Endodermal cell (in vitro differentiated cells): ENCODE data around the gene LRRC37A2. TPM values are rescaled to one million over a fixed set of nuclear protein-coding genes. Genes with fewer than 3 reads are reported as not detected.
A peak's percentile ranks its signal among the peaks of the same experiment; 100 is the strongest.
"Not testable (repeated sequence)": the region's sequence is repeated elsewhere in the genome, so short reads cannot be mapped to it uniquely, and the experiment has no call there.

Experiments
- DNase-seq: peaks from one replicate; pipeline ENCODE4 v3.0.0-alpha.2; 2017
- H3K27ac ChIP-seq: 2 replicates; pipeline ENCODE4 v1.5.1; 2013; ENCODE audit warnings: mild to moderate bottlenecking, low read depth, low read length, moderate library complexity
- H3K27me3 ChIP-seq: 2 replicates; pipeline ENCODE4 v1.6.1; 2013; ENCODE audit warnings: mild to moderate bottlenecking, low read length, moderate library complexity; ENCODE audit not compliant: insufficient read depth, control insufficient read depth, poor library complexity, severe bottlenecking
- H3K36me3 ChIP-seq: 2 replicates; pipeline ENCODE4 v1.7.0; 2013; ENCODE audit warnings: mild to moderate bottlenecking, low read length, moderate library complexity; ENCODE audit not compliant: control insufficient read depth, insufficient read depth
- H3K4me1 ChIP-seq: one replicate; pipeline ENCODE4 v1.7.0; 2013; ENCODE audit warnings: low read length; ENCODE audit not compliant: control insufficient read depth, insufficient read depth
- H3K4me3 ChIP-seq: 2 replicates; pipeline ENCODE4 v1.5.1; 2013; ENCODE audit warnings: mild to moderate bottlenecking, low read length, moderate library complexity
- H3K9ac ChIP-seq: 2 replicates; pipeline ENCODE4 v1.6.1; 2013; ENCODE audit warnings: mild to moderate bottlenecking, low read length, moderate library complexity; ENCODE audit not compliant: poor library complexity, severe bottlenecking; ENCODE audit errors: extremely low read depth
- H3K9me3 ChIP-seq: 2 replicates; pipeline ENCODE4 v1.6.1; 2013; ENCODE audit warnings: mild to moderate bottlenecking, low read length, moderate library complexity; ENCODE audit not compliant: control insufficient read depth
- H3K27ac Mint-ChIP-seq: 2 replicates; pipeline ENCODE4 v1.8.0; 2020; ENCODE audit warnings: mixed read lengths
- H3K27me3 Mint-ChIP-seq: 2 replicates; pipeline ENCODE4 v1.8.0; 2021; ENCODE audit warnings: mild to moderate bottlenecking, mixed read lengths; ENCODE audit not compliant: insufficient read depth
- H3K36me3 Mint-ChIP-seq: 2 replicates; pipeline ENCODE4 v1.8.0; 2020; ENCODE audit warnings: low read depth, mixed read lengths
- H3K4me1 Mint-ChIP-seq: 2 replicates; pipeline ENCODE4 v1.8.0; 2020; ENCODE audit warnings: mixed read lengths
- H3K4me3 Mint-ChIP-seq: 2 replicates; pipeline ENCODE4 v1.8.0; 2020; ENCODE audit warnings: mild to moderate bottlenecking, moderate library complexity, mixed read lengths
- H3K9me3 Mint-ChIP-seq: 2 replicates; pipeline ENCODE4 v1.8.0; 2020; ENCODE audit warnings: mild to moderate bottlenecking, mixed read lengths
- WGBS, 2 experiments: methylation state at CpG; one replicate each; pipeline versions ENCODE4 v1.1.5 to v1.1.7; 2013; ENCODE audit warnings: missing lambda C conversion rate in 2 of 2, mixed read lengths in 1 of 2; ENCODE audit not compliant: insufficient coverage in 1 of 2, insufficient read length in 1 of 2; 5-methylcytosine and 5-hydroxymethylcytosine counted together
- total RNA-seq, 2 donors: library from RNA; stranded (reverse); fragmentation: NEBNext Ultra II Directional in 1 of 2; extraction: Animal tissue kit (Norgen Biotek cat#: 25700) in 1 of 2; gene quantifications; 2 replicates in 1 of 2; 3 replicates in 1 of 2; pipeline ENCODE4 v1.2.1, GENCODE V29; 2021

LRRC37A2 gene
- total RNA-seq, 2 donors from 2014 or later, result 15.0 to 16.4 TPM

DNA sequence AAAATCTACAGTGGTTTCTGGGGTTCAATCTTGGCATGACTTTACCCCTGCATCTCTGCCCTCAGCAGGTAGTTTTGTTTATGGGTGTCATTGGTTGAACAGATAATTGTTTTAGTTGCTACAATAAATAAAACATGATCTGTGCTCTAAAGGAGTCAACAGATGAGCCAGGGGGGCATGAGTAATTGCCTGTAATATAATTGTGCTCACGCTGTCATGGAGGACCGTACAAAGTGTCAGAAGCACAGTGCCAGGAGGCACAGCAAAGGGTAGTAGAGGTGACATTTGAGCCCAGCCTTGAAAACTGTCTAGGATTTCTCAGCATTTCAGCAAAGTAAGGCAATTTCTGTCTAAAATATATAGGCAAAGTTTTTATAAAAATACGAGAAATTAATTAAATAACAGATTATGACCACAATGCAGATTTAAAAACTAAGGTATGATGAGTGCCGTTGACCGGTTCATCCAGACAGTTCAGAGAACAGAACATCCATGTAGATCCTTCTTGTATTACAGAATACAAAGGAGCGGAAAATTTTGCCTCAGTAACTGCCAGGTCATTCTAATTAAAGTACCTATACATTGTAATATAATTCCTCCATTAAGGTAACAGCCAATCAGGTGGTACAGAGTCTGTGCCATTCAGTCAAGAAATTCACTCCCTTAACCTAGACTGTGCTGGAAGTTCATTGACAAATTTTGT is 12.7 kb upstream of the LRRC37A2 start:
- H3K9me3 Mint-ChIP-seq, H3K4me1 ChIP-seq, H3K27ac Mint-ChIP-seq, H3K9me3 ChIP-seq, H3K4me3 Mint-ChIP-seq, H3K27me3 Mint-ChIP-seq, H3K27ac ChIP-seq, H3K9ac ChIP-seq, H3K27me3 ChIP-seq, H3K36me3 Mint-ChIP-seq, H3K36me3 ChIP-seq, H3K4me1 Mint-ChIP-seq, H3K4me3 ChIP-seq: not testable (repeated sequence)
- peak; percentile 14 for DNase-seq
- no CpG with 5 or more reads among the region's 6 CpGs for WGBS, 2 experiments

DNA sequence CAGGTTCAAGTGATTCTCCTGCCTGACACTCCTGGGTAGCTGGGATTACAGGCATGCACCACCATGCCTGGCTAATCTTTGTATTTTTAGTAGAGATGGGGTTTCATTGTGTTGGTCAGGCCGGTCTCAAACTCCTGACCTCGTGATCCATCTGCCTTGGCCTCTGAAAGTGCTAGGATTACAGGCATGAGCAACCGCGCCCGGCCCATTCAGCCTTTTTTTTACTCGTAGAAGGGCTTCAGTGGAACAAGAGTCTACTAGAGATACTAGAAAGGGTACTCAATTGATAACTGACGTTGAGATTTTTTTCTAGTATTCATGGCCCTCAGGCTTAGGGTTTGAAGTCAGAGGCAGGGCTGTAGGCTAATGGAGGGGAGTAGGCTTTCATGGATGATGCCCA is 6.4 kb upstream of the LRRC37A2 start:
- H3K4me3 Mint-ChIP-seq, result not testable (repeated sequence)

DNA sequence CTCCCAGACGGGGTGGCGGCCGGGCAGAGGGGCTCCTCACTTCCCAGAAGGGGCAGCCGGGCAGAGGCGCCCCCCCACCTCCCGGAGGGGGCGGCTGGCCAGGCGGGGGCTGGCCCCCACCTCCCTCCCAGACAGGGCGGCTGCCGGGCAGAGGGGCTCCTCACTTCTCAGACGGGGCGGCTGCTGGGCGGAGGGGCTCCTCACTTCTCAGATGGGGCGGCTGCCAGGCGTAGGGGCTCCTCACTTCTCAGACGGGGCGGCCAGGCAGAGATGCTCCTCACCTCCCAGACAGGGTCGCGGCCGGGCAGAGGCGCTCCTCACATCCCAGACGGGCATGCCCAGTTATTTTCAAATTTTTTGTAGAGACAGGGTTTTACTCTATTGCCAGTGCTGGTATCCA is 22.4 kb downstream of the LRRC37A2 start:
- not testable (repeated sequence) for H3K4me3 ChIP-seq, H3K4me1 Mint-ChIP-seq, H3K36me3 Mint-ChIP-seq, H3K9me3 ChIP-seq, H3K36me3 ChIP-seq, H3K9ac ChIP-seq, H3K4me3 Mint-ChIP-seq, H3K27ac Mint-ChIP-seq, H3K27me3 ChIP-seq, H3K27me3 Mint-ChIP-seq, H3K27ac ChIP-seq, H3K4me1 ChIP-seq, H3K9me3 Mint-ChIP-seq
- WGBS, 2 experiments, result 89 to 100% methylated on average over 5 to 19 of the region's 22 CpGs
- peak; percentile 28 for DNase-seq

More for the DNA sequence above, 6.4 kb upstream of the LRRC37A2 start:
- not testable (repeated sequence) for H3K27me3 Mint-ChIP-seq, H3K9me3 Mint-ChIP-seq, H3K27me3 ChIP-seq, H3K4me1 ChIP-seq, H3K4me3 ChIP-seq, H3K27ac Mint-ChIP-seq, DNase-seq, H3K36me3 Mint-ChIP-seq, H3K9ac ChIP-seq, H3K36me3 ChIP-seq, H3K4me1 Mint-ChIP-seq, H3K27ac ChIP-seq, H3K9me3 ChIP-seq
- 97% methylated on average over 4 of the region's 7 CpGs; no CpG with 5 or more reads in 1 of the 2 experiments for WGBS, 2 experiments

DNA sequence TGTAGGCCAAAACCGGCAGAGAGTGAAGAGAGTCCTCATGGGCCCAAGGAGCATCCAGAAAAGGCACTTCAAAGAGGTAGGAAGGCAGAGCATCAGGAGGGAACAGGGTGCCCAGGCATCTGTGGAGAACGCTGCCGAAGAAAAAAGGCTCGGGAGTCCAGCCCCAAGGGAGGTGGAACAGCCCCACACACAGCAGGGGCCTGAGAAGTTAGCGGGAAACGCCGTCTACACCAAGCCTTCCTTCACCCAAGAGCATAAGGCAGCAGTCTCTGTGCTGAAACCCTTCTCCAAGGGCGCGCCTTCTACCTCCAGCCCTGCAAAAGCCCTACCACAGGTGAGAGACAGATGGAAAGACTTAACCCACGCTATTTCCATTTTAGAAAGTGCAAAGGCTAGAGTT is 36.3 kb downstream of the LRRC37A2 start:
- peak; percentile 39 for DNase-seq
- H3K4me1 ChIP-seq, H3K27me3 Mint-ChIP-seq, H3K36me3 Mint-ChIP-seq, H3K27ac Mint-ChIP-seq, H3K4me1 Mint-ChIP-seq, H3K9ac ChIP-seq, H3K4me3 ChIP-seq, H3K27me3 ChIP-seq, H3K36me3 ChIP-seq, H3K4me3 Mint-ChIP-seq, H3K9me3 Mint-ChIP-seq, H3K9me3 ChIP-seq, H3K27ac ChIP-seq: not testable (repeated sequence)
- WGBS, 2 experiments, result 98% methylated on average over 6 of the region's 10 CpGs; no CpG with 5 or more reads in 1 of the 2 experiments

DNA sequence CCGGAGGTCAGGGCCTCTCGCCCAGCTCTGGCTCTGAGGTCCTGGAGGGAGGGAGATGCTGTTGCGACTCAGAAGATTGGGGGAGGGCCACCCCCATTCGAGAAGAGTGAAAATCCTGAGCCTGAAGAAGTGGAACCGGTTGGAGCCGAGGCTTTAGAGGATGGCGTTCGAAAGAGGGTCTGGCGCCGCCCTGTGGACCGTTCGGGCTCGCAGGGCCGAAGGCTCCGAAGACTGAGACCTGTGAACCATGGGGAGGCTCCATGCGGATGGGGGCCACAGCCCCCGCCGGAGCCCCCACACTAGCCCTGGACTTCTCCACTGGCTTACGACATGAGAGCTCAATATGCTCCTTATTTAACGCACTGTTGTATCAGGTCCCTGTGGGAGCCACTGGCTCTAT is 46.9 kb downstream of the LRRC37A2 start:
- not testable (repeated sequence) for H3K27ac Mint-ChIP-seq, H3K4me1 ChIP-seq, H3K36me3 Mint-ChIP-seq, H3K4me3 ChIP-seq, H3K27ac ChIP-seq, H3K27me3 ChIP-seq, H3K36me3 ChIP-seq, DNase-seq, H3K27me3 Mint-ChIP-seq, H3K4me3 Mint-ChIP-seq, H3K9me3 Mint-ChIP-seq, H3K9me3 ChIP-seq, H3K4me1 Mint-ChIP-seq, H3K9ac ChIP-seq
- no CpG with 5 or more reads among the region's 20 CpGs for WGBS, 2 experiments

DNA sequence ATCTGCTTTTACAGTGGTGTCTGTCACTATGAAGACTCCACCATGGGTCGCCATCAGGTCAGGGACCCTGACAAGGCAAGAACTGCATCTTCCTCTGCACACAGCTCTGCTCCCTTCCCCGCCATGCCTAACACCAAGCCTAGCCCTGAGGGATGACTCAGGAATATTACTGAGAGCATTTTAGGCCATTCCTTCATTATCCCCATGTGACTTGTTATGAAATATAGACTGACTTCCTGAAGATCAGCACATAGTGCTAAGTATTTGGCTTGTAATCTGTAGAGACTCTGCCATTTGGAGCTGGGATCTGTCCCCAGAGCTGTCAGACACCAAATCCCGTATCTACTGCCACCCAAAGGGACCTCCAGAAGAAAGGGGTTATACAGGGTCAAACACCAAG is 47.8 kb downstream of the LRRC37A2 start:
- not testable (repeated sequence) for DNase-seq, H3K36me3 ChIP-seq, H3K9me3 Mint-ChIP-seq, H3K4me1 Mint-ChIP-seq, H3K27ac Mint-ChIP-seq, H3K9ac ChIP-seq, H3K27me3 ChIP-seq, H3K9me3 ChIP-seq, H3K4me3 ChIP-seq, H3K27me3 Mint-ChIP-seq, H3K4me3 Mint-ChIP-seq, H3K36me3 Mint-ChIP-seq, H3K27ac ChIP-seq, H3K4me1 ChIP-seq
- no CpG with 5 or more reads among the region's 3 CpGs for WGBS, 2 experiments

DNA sequence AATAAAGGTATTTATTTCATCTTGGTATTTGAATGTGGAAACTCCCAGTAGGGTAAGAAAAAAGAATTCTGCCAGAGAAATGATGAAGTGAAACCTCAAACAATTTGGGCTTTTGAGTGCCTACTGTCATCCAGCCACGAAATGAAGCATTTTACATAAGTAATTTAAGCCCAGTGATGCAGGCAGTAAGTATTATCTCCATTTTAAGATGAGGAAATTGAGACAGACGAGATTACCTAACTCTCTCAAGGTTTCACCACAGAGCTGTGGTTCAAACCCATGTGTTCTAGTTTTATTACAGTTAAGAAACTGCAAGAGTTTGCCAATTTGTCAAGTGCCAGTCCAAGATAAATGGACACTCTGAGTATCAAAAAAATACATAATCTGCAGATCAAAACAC is 54.0 kb downstream of the LRRC37A2 start:
- H3K36me3 Mint-ChIP-seq, H3K9me3 Mint-ChIP-seq, H3K4me3 ChIP-seq, H3K27me3 ChIP-seq, H3K9ac ChIP-seq, H3K27ac Mint-ChIP-seq, H3K4me3 Mint-ChIP-seq, H3K4me1 ChIP-seq, DNase-seq, H3K27ac ChIP-seq, H3K9me3 ChIP-seq, H3K27me3 Mint-ChIP-seq, H3K36me3 ChIP-seq, H3K4me1 Mint-ChIP-seq: not testable (repeated sequence)
- no CpG with 5 or more reads among the region's 2 CpGs for WGBS, 2 experiments
